Smooth muscle cell of bladder (primary cell): Measurements from ENCODE around the gene SLC4A1AP. TPM values are rescaled to one million over a fixed set of nuclear protein-coding genes. Genes with fewer than 3 reads are reported as not detected.

Experiments used
- total RNA-seq: library from RNA; depleted of rRNA; stranded (reverse); fragments of >200 nt; gene quantifications from 2 replicates; pipeline ENCODE4 v1.2.3, GENCODE V29; 2014

Gene SLC4A1AP, protein sequence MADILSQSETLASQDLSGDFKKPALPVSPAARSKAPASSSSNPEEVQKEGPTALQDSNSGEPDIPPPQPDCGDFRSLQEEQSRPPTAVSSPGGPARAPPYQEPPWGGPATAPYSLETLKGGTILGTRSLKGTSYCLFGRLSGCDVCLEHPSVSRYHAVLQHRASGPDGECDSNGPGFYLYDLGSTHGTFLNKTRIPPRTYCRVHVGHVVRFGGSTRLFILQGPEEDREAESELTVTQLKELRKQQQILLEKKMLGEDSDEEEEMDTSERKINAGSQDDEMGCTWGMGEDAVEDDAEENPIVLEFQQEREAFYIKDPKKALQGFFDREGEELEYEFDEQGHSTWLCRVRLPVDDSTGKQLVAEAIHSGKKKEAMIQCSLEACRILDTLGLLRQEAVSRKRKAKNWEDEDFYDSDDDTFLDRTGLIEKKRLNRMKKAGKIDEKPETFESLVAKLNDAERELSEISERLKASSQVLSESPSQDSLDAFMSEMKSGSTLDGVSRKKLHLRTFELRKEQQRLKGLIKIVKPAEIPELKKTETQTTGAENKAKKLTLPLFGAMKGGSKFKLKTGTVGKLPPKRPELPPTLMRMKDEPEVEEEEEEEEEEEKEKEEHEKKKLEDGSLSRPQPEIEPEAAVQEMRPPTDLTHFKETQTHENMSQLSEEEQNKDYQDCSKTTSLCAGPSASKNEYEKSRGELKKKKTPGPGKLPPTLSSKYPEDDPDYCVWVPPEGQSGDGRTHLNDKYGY
- total RNA-seq = 24.0 and 25.6 TPM in 2 replicates

GRCh38 chr2:27663285-27664153 is at the start of gene SLC4A1AP, which contains the start of gene SUPT7L:
Gene SLC4A1AP, plus strand, starts transcription at chr2:27663889. Its CDS starts 26 bp downstream, at chr2:27663915.
Gene SUPT7L, minus strand, starts transcription at chr2:27663614. Its CDS starts 1,422 bp downstream, at chr2:27662192.

DNA sequence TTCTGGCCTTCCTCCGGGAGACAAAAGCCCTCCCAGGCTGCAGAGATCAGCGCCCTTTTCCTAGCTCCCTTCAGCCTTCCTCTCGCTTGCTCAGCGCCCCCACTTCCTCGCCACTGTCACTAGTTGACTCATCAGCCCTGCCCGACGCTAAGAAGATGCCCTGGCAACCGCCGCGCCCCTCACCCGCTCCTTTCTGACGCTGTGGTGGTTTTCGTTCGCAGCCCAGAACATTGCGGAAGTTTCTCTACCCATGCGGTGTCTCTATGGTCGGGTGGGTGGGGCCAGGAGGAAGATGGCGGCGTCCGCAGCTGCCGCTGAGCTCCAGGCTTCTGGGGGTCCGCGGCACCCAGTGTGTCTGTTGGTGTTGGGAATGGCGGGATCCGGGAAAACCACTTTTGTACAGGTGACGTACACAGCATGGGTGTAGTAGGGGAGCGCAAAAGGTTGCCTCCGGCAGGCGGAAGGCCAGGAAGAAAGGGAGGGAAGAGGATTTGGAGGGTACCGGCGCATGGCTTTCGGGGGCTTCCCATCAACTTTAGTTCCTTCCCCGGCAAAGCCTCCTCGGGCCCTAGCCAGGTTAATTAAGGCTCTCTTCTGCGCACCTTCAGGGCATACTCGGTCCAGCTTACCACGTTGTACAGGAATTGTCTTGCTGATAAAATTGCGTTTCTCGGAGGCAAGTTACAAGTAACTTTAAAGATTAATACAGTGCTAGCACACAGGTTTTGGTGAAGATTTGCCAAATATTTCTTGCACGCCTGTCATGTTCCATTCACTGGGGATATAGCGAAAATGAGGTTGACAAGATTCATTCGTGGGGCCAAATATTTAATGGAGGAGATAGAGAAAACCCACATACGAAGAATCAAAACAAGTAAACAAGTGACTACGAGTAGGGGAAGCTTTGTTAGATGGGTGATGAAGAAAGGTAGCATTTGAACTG is 34.7 kb upstream of the SLC4A1AP start, which contains the start of the genes CCDC121 and GPN1:
Gene CCDC121 (minus strand): TSS at position 246 of the 943 bp plus-strand sequence. CDS start 1,213 bp downstream, outside the sequence.
Gene GPN1 (plus strand): TSS at position 284 of the 943 bp plus-strand sequence. CDS start 9 bp downstream, at position 293.

Other genes with a start within 250 kb of the SLC4A1AP start
- 89.6 and 102 TPM in 2 replicates for gene NRBP1, start 235.3 kb upstream of the SLC4A1AP start, total RNA-seq
- gene KRTCAP3, start 221.5 kb upstream of the SLC4A1AP start, total RNA-seq = 0.18 TPM in 1 of 2 replicates, not detected in the other
- 27.2 and 33.1 TPM in 2 replicates for gene IFT172, start 174.1 kb upstream of the SLC4A1AP start, total RNA-seq
- gene FNDC4, start 168.7 kb upstream of the SLC4A1AP start, total RNA-seq = 11.9 and 14.0 TPM in 2 replicates
- 0.14 and 0.55 TPM in 2 replicates for gene GCKR, start 167.1 kb upstream of the SLC4A1AP start, total RNA-seq
- 11.1 and 12.4 TPM in 2 replicates for gene ZNF512, start 80.8 kb upstream of the SLC4A1AP start, total RNA-seq
- gene CCDC121, start 34.9 kb upstream of the SLC4A1AP start, total RNA-seq = 1.3 TPM in 2 replicates
- 22.6 and 26.2 TPM in 2 replicates for gene GPN1, start 34.8 kb upstream of the SLC4A1AP start, total RNA-seq
- 13.9 and 16.5 TPM in 2 replicates for gene SUPT7L, start 275 bp upstream of the SLC4A1AP start, total RNA-seq
- 58.0 and 63.0 TPM in 2 replicates for gene MRPL33, start 107.8 kb downstream of the SLC4A1AP start, total RNA-seq
- gene RBKS, start 226.5 kb downstream of the SLC4A1AP start, total RNA-seq = 1.6 and 2.4 TPM in 2 replicates
- 14.9 and 18.8 TPM in 2 replicates for gene BABAM2, start 226.8 kb downstream of the SLC4A1AP start, total RNA-seq